Endodermal cell (in vitro differentiated cells): Measurements from ENCODE around the gene ANO6. TPM values are rescaled to one million over a fixed set of nuclear protein-coding genes. Genes with fewer than 3 reads are reported as not detected.

ENCODE experiments used
- DNase-seq: peaks from one replicate; pipeline ENCODE4 v3.0.0-alpha.2; 2017
- H3K27ac ChIP-seq: 2 replicates; pipeline ENCODE4 v1.5.1; 2013; ENCODE audit warnings: mild to moderate bottlenecking, low read depth, low read length, moderate library complexity
- H3K27me3 ChIP-seq: 2 replicates; pipeline ENCODE4 v1.6.1; 2013; ENCODE audit warnings: mild to moderate bottlenecking, low read length, moderate library complexity; ENCODE audit not compliant: insufficient read depth, control insufficient read depth, poor library complexity, severe bottlenecking
- H3K36me3 ChIP-seq: 2 replicates; pipeline ENCODE4 v1.7.0; 2013; ENCODE audit warnings: mild to moderate bottlenecking, low read length, moderate library complexity; ENCODE audit not compliant: control insufficient read depth, insufficient read depth
- H3K4me1 ChIP-seq: one replicate; pipeline ENCODE4 v1.7.0; 2013; ENCODE audit warnings: low read length; ENCODE audit not compliant: control insufficient read depth, insufficient read depth
- H3K4me3 ChIP-seq: 2 replicates; pipeline ENCODE4 v1.5.1; 2013; ENCODE audit warnings: mild to moderate bottlenecking, low read length, moderate library complexity
- H3K9ac ChIP-seq: 2 replicates; pipeline ENCODE4 v1.6.1; 2013; ENCODE audit warnings: mild to moderate bottlenecking, low read length, moderate library complexity; ENCODE audit not compliant: poor library complexity, severe bottlenecking; ENCODE audit errors: extremely low read depth
- H3K9me3 ChIP-seq: 2 replicates; pipeline ENCODE4 v1.6.1; 2013; ENCODE audit warnings: mild to moderate bottlenecking, low read length, moderate library complexity; ENCODE audit not compliant: control insufficient read depth
- H3K27ac Mint-ChIP-seq: 2 replicates; pipeline ENCODE4 v1.8.0; 2020; ENCODE audit warnings: mixed read lengths
- H3K27me3 Mint-ChIP-seq: 2 replicates; pipeline ENCODE4 v1.8.0; 2021; ENCODE audit warnings: mild to moderate bottlenecking, mixed read lengths; ENCODE audit not compliant: insufficient read depth
- H3K36me3 Mint-ChIP-seq: 2 replicates; pipeline ENCODE4 v1.8.0; 2020; ENCODE audit warnings: low read depth, mixed read lengths
- H3K4me1 Mint-ChIP-seq: 2 replicates; pipeline ENCODE4 v1.8.0; 2020; ENCODE audit warnings: mixed read lengths
- H3K4me3 Mint-ChIP-seq: 2 replicates; pipeline ENCODE4 v1.8.0; 2020; ENCODE audit warnings: mild to moderate bottlenecking, moderate library complexity, mixed read lengths
- H3K9me3 Mint-ChIP-seq: 2 replicates; pipeline ENCODE4 v1.8.0; 2020; ENCODE audit warnings: mild to moderate bottlenecking, mixed read lengths
- WGBS, 2 experiments: methylation state at CpG; one replicate each; pipeline versions ENCODE4 v1.1.5 to v1.1.7; 2013; ENCODE audit warnings: missing lambda C conversion rate in 2 of 2, mixed read lengths in 1 of 2; ENCODE audit not compliant: insufficient coverage in 1 of 2, insufficient read length in 1 of 2; 5-methylcytosine and 5-hydroxymethylcytosine counted together
- total RNA-seq, 2 donors: library from RNA; stranded (reverse); fragmentation: NEBNext Ultra II Directional in 1 of 2; extraction: Animal tissue kit (Norgen Biotek cat#: 25700) in 1 of 2; gene quantifications; 2 replicates in 1 of 2; 3 replicates in 1 of 2; pipeline ENCODE4 v1.2.1, GENCODE V29; 2021
- TF ChIP-seq, protein P1 (sequence below): fragments of 200-600 bp; sonication (generic); conservative IDR thresholded peaks from 2 replicates; pipeline ENCODE4 v1.5.0; 2021; ENCODE audit warnings: antibody characterized with exemption, mild to moderate bottlenecking

The ANO6 gene
- total RNA-seq, 2 donors from 2014 or later = 53.5 to 55.2 TPM

- no peak overlapping the region for H3K27ac ChIP-seq
- no peaks in the 10 kb centered on the region for H3K9me3 ChIP-seq
- no peak overlapping the region for H3K4me3 ChIP-seq
- TF ChIP-seq, protein P1, sequence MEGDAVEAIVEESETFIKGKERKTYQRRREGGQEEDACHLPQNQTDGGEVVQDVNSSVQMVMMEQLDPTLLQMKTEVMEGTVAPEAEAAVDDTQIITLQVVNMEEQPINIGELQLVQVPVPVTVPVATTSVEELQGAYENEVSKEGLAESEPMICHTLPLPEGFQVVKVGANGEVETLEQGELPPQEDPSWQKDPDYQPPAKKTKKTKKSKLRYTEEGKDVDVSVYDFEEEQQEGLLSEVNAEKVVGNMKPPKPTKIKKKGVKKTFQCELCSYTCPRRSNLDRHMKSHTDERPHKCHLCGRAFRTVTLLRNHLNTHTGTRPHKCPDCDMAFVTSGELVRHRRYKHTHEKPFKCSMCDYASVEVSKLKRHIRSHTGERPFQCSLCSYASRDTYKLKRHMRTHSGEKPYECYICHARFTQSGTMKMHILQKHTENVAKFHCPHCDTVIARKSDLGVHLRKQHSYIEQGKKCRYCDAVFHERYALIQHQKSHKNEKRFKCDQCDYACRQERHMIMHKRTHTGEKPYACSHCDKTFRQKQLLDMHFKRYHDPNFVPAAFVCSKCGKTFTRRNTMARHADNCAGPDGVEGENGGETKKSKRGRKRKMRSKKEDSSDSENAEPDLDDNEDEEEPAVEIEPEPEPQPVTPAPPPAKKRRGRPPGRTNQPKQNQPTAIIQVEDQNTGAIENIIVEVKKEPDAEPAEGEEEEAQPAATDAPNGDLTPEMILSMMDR = peak; percentile 35
- no peak overlapping the region for H3K9ac ChIP-seq
- Mint-ChIP-seq H3K27ac (no peak overlapping the region), H3K27me3 (no peaks in the 10 kb centered on the region), H3K9me3 (no peaks in the 10 kb centered on the region), H3K4me1 (peaks cover 15% of the 10 kb centered on the region), H3K4me3 (no peak overlapping the region), H3K36me3 (no peaks in the 10 kb centered on the region)
- no peak for DNase-seq
- H3K27me3 ChIP-seq = no peaks in the 10 kb centered on the region
- no CpG with 5 or more reads among the region's 1 CpG for WGBS, 2 experiments
- no peaks in the 10 kb centered on the region for H3K4me1 ChIP-seq
- H3K36me3 ChIP-seq = no peaks in the 10 kb centered on the region
Measured at GRCh38 chr12:45213107-45213506, 2.8 kb upstream of the ANO6 start.

- Histone ChIP-seq H3K9me3 (no peaks in the 10 kb centered on the region), H3K9ac (no peak overlapping the region), H3K4me1 (no peaks in the 10 kb centered on the region), H3K4me3 (no peak overlapping the region), H3K27me3 (no peaks in the 10 kb centered on the region), H3K27ac (no peak overlapping the region), H3K36me3 (no peaks in the 10 kb centered on the region)
- peaks cover 15% of the 10 kb centered on the region for H3K4me1 Mint-ChIP-seq
- H3K27ac Mint-ChIP-seq = no peak overlapping the region
- DNase-seq = no peak
- no peaks in the 10 kb centered on the region for H3K27me3 Mint-ChIP-seq
- peak overlapping the region; percentile 16 for H3K4me3 Mint-ChIP-seq
- no peaks in the 10 kb centered on the region for H3K36me3 Mint-ChIP-seq
- TF ChIP-seq, protein P1 = no peak
- no peaks in the 10 kb centered on the region for H3K9me3 Mint-ChIP-seq
Measured at GRCh38 chr12:45214071-45214470, 1.8 kb upstream of the ANO6 start.

- WGBS, 2 experiments = 29 to 55% methylated on average over 7 to 11 of the region's 11 CpGs
- peak overlapping the region; percentile 93 for H3K27ac Mint-ChIP-seq
- Histone ChIP-seq H3K27ac (peak overlapping the region; percentile 97), H3K4me1 (peaks cover 3% of the 10 kb centered on the region), H3K9ac (peak overlapping the region; percentile 84), H3K36me3 (no peaks in the 10 kb centered on the region), H3K27me3 (no peaks in the 10 kb centered on the region), H3K9me3 (no peaks in the 10 kb centered on the region), H3K4me3 (peak overlapping the region; percentile 95)
- H3K4me3 Mint-ChIP-seq = peak overlapping the region; percentile 88
- TF ChIP-seq, protein P1 = no peak
- H3K27me3 Mint-ChIP-seq = no peaks in the 10 kb centered on the region
- no peaks in the 10 kb centered on the region for H3K9me3 Mint-ChIP-seq
- H3K4me1 Mint-ChIP-seq = peaks cover 20% of the 10 kb centered on the region
- no peaks in the 10 kb centered on the region for H3K36me3 Mint-ChIP-seq
- no peak for DNase-seq
Measured at GRCh38 chr12:45214749-45215418, 1.0 kb upstream of the ANO6 start.
